CD14-positive monocyte (primary cell): ENCODE data around the gene TMEM63C. TPM values are rescaled to one million over a fixed set of nuclear protein-coding genes. Genes with fewer than 3 reads are reported as not detected.

Source experiments
- DNase-seq, 3 donors: peaks; one replicate each; pipeline ENCODE4 v3.0.0-alpha.2; 2011 to 2022
- H2AFZ ChIP-seq: 2 replicates; pipeline ENCODE4 v1.6.0; 2012; ENCODE audit warnings: mild to moderate bottlenecking, low read depth, low read length, inconsistent platforms; ENCODE audit not compliant: insufficient read depth, poor library complexity, severe bottlenecking
- H3K27ac ChIP-seq, 2 donors: 1 replicate in 1 of 2; 2 replicates in 1 of 2; pipeline ENCODE4 v1.5.1; 2012 to 2013; ENCODE audit warnings: low read length in 2 of 2, control low read depth in 1 of 2, inconsistent platforms in 1 of 2, low read depth in 1 of 2, mild to moderate bottlenecking in 1 of 2
- H3K27me3 ChIP-seq, 2 donors: one replicate each; pipeline versions ENCODE4 v1.6.0 to v1.6.1; 2011 to 2013; ENCODE audit warnings: low read length in 2 of 2; ENCODE audit not compliant: control insufficient read depth in 2 of 2, insufficient read depth in 2 of 2
- H3K36me3 ChIP-seq, 2 donors: replicated peaks in 1 of 2; 1 replicate in 1 of 2; 2 replicates in 1 of 2; pipeline versions ENCODE4 v1.5.1 to v1.6.1; 2012 to 2013; ENCODE audit warnings: low read length in 2 of 2, control low read depth in 1 of 2, inconsistent platforms in 1 of 2, mild to moderate bottlenecking in 1 of 2; ENCODE audit not compliant: insufficient read depth in 2 of 2, control insufficient read depth in 1 of 2
- H3K4me1 ChIP-seq, 2 donors: 1 replicate in 1 of 2; 2 replicates in 1 of 2; pipeline versions ENCODE4 v1.5.1 to v1.6.1; 2012 to 2013; ENCODE audit warnings: low read length in 2 of 2, control low read depth in 1 of 2, inconsistent platforms in 1 of 2, mild to moderate bottlenecking in 1 of 2, moderate library complexity in 1 of 2; ENCODE audit not compliant: insufficient read depth in 2 of 2, control insufficient read depth in 1 of 2
- H3K4me2 ChIP-seq: replicated peaks from 2 replicates; pipeline ENCODE3; 2012; ENCODE audit warnings: low read length, moderate library complexity, mild to moderate bottlenecking; ENCODE audit not compliant: poor library complexity, severe bottlenecking; ENCODE audit errors: extremely low read depth
- H3K4me3 ChIP-seq, 3 experiments: fragments of 200-600 bp in 1 of 3; sonication (generic) in 1 of 3; replicated peaks in 1 of 3; 1 replicate in 2 of 3; 2 replicates in 1 of 3; pipeline ENCODE4 v1.5.1; 2011 to 2013; ENCODE audit warnings: low read length in 3 of 3, mild to moderate bottlenecking in 3 of 3, control low read depth in 2 of 3, low read depth in 2 of 3, inconsistent platforms in 1 of 3, moderate library complexity in 1 of 3
- H3K79me2 ChIP-seq: 2 replicates; pipeline ENCODE4 v1.6.0; 2012; ENCODE audit warnings: mild to moderate bottlenecking, control low read depth, inconsistent platforms, low read length, moderate library complexity; ENCODE audit not compliant: insufficient read depth
- H3K9ac ChIP-seq: 2 replicates; pipeline ENCODE4 v1.6.0; 2017; ENCODE audit warnings: low read length, mild to moderate bottlenecking; ENCODE audit not compliant: insufficient read depth, poor library complexity, severe bottlenecking
- H3K9me3 ChIP-seq, 2 donors: replicated peaks in 1 of 2; 1 replicate in 1 of 2; 2 replicates in 1 of 2; pipeline versions ENCODE4 v1.5.1 to v1.6.1; 2012 to 2013; ENCODE audit warnings: low read length in 2 of 2, control low read depth in 1 of 2; ENCODE audit not compliant: control insufficient read depth in 1 of 2, insufficient read depth in 1 of 2
- H4K20me1 ChIP-seq: 2 replicates; pipeline ENCODE4 v1.6.0; 2012; ENCODE audit warnings: mild to moderate bottlenecking, low read length, control low read depth, moderate library complexity; ENCODE audit not compliant: insufficient read depth
- H3K27ac Mint-ChIP-seq, 7 donors: one replicate each; pipeline ENCODE4 v1.8.0; 2020; ENCODE audit warnings: mild to moderate bottlenecking in 7 of 7, mixed read lengths in 7 of 7, moderate library complexity in 6 of 7, inconsistent platforms in 2 of 7
- H3K27me3 Mint-ChIP-seq, 3 donors: one replicate each; pipeline ENCODE4 v1.8.0; 2021 to 2022; ENCODE audit warnings: low read depth in 3 of 3, mild to moderate bottlenecking in 3 of 3, mixed read lengths in 3 of 3, moderate library complexity in 3 of 3, inconsistent platforms in 1 of 3
- H3K36me3 Mint-ChIP-seq, 2 donors: one replicate each; pipeline ENCODE4 v1.8.0; 2020; ENCODE audit warnings: mixed read lengths in 2 of 2, inconsistent platforms in 1 of 2, mild to moderate bottlenecking in 1 of 2
- H3K4me1 Mint-ChIP-seq: one replicate; pipeline ENCODE4 v1.8.0; 2020; ENCODE audit warnings: mild to moderate bottlenecking, mixed read lengths
- H3K4me3 Mint-ChIP-seq, 2 donors: one replicate each; pipeline ENCODE4 v1.8.0; 2020; ENCODE audit warnings: mild to moderate bottlenecking in 2 of 2, mixed read lengths in 2 of 2, moderate library complexity in 1 of 2
- H3K9me3 Mint-ChIP-seq, 7 donors: one replicate each; pipeline ENCODE4 v1.8.0; 2020 to 2022; ENCODE audit warnings: mixed read lengths in 7 of 7, mild to moderate bottlenecking in 6 of 7, moderate library complexity in 6 of 7, inconsistent platforms in 2 of 7
- WGBS: methylation state at CpG from one replicate; pipeline ENCODE4 v1.1.5; 2013; ENCODE audit warnings: missing lambda C conversion rate; ENCODE audit not compliant: insufficient coverage; 5-methylcytosine and 5-hydroxymethylcytosine counted together
- intact Hi-C, 2 donors: fragments of 100-400 bp; cut with micrococcal nuclease; formaldehyde crosslinking; loops; one replicate each; pipeline versions ENCODE4 v1.15.0 to v1.15.1; 2023
- polyA plus RNA-seq, 3 donors: library from polyadenylated mRNA; depleted of rRNA in 1 of 3; unstranded in 2 of 3; stranded (reverse) in 1 of 3; fragments of 300-500 nt in 2 of 3; fragments of >200 nt in 1 of 3; fragmentation: Illumina TruSeq in 2 of 3; gene quantifications; 1 replicate in 2 of 3; 2 replicates in 1 of 3; pipeline ENCODE4 v1.2.3, GENCODE V29; 2012 to 2021
- TF ChIP-seq, protein P1 (sequence below): fragments of 200-600 bp; IDR thresholded peaks from one replicate; pipeline ENCODE4 v1.8.0; 2022; ENCODE audit warnings: antibody characterized with exemption, mild to moderate bottlenecking

The TMEM63C gene
- polyA plus RNA-seq, 3 donors = 0.78 to 4.4 TPM; not detected in 1

DNA sequence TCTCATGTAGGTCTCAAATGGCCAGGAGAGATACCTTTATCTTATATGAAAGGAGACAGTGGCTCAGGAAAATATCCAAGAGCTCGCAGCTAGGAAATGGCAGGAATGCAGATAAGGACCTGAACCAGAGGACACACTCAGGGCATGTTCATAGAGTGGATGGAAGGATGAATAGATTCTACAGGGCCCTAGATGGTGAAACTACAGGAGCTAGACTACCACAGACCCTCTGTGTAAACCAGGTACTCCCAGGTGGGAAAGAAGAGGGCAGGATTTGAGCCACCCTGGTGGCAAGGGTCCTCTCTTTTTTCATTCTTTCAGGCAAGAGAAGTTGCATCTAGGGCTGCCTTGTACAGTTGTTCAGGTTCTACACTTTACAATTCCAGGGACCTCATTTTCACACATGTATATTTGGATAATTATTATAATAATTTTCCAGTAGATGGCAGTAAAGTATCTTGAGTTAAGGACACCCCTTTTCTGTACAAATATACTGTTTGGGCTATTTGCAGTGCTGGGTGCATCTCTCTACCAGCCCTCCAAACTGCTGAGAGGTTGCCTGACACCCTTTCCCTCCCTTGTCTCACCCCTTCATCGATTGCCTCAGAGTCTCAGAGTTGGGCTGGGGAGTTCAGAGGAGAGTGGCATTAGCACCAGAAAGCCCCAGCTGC is 29.5 kb upstream of the TMEM63C start:
- TF ChIP-seq, protein P1, sequence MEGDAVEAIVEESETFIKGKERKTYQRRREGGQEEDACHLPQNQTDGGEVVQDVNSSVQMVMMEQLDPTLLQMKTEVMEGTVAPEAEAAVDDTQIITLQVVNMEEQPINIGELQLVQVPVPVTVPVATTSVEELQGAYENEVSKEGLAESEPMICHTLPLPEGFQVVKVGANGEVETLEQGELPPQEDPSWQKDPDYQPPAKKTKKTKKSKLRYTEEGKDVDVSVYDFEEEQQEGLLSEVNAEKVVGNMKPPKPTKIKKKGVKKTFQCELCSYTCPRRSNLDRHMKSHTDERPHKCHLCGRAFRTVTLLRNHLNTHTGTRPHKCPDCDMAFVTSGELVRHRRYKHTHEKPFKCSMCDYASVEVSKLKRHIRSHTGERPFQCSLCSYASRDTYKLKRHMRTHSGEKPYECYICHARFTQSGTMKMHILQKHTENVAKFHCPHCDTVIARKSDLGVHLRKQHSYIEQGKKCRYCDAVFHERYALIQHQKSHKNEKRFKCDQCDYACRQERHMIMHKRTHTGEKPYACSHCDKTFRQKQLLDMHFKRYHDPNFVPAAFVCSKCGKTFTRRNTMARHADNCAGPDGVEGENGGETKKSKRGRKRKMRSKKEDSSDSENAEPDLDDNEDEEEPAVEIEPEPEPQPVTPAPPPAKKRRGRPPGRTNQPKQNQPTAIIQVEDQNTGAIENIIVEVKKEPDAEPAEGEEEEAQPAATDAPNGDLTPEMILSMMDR = peak; percentile 25
- intact Hi-C loops = loop anchor here in 1 of 2 donors (5.0 to 10.0 kb wide), 2 partner anchors 165 to 403 kb away; no protein-coding TSS in a partner anchor
- Mint-ChIP-seq H3K4me3 (no peak overlapping the region), H3K4me1 (peaks cover 2% of the 10 kb centered on the region), H3K27ac (no peak overlapping the region), H3K27me3 (peaks cover 9 to 21% (median 18%) of the 10 kb centered on the region in 3 donors), H3K36me3 (no peaks in the 10 kb centered on the region), H3K9me3 (peaks cover 0 to 5% (median 0%) of the 10 kb centered on the region in 7 donors)
- Histone ChIP-seq H3K79me2 (no peaks in the 10 kb centered on the region), H4K20me1 (no peaks in the 10 kb centered on the region), H3K4me3 (no peak overlapping the region), H3K4me2 (no peak overlapping the region), H3K27me3 (peaks cover under 1 to 5% of the 10 kb centered on the region in 2 donors), H3K9ac (no peak overlapping the region), H3K4me1 (no peaks in the 10 kb centered on the region), H3K36me3 (no peaks in the 10 kb centered on the region), H3K9me3 (no peaks in the 10 kb centered on the region), H3K27ac (no peak overlapping the region), H2AFZ (no peak overlapping the region)
- DNase-seq = peak in 1 of 3 donors; percentile 10
- no CpG with 5 or more reads among the region's 2 CpGs for WGBS

DNA sequence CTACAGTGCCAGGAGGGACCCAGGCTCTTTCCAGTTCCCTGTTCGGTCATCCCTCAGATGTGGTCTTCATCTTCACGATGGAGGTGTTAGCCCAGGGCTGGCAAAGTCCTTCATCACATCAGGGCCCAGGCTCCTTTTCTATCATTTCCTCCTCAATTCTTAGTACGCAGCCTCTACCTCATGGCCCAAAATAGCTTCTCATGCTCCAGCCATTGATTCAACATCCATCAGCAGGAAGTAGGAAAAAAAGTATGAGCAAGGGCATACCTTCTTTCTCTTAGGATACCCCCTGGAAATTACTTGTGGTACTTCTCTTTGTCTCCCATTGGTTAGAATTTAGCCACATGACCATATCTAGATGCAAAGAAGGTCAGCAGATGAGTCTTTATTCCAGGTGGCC is 27.8 kb upstream of the TMEM63C start:
- Mint-ChIP-seq H3K36me3 (no peaks in the 10 kb centered on the region), H3K4me1 (peaks cover 2% of the 10 kb centered on the region), H3K9me3 (peaks cover 0 to 3% (median 0%) of the 10 kb centered on the region in 7 donors), H3K27ac (no peak overlapping the region), H3K27me3 (peaks cover 17 to 30% (median 23%) of the 10 kb centered on the region in 3 donors), H3K4me3 (no peak overlapping the region)
- Histone ChIP-seq H3K4me1 (no peaks in the 10 kb centered on the region), H3K4me3 (no peak overlapping the region), H2AFZ (no peak overlapping the region), H3K36me3 (no peaks in the 10 kb centered on the region), H3K4me2 (no peak overlapping the region), H3K79me2 (no peaks in the 10 kb centered on the region), H3K27me3 (peaks cover 0 to 12% of the 10 kb centered on the region in 2 donors), H3K27ac (no peak overlapping the region), H3K9me3 (no peaks in the 10 kb centered on the region), H4K20me1 (no peaks in the 10 kb centered on the region), H3K9ac (no peak overlapping the region)
- no peak for DNase-seq
- TF ChIP-seq, protein P1 = no peak
- WGBS = 94% methylated on average over 2 of the region's 3 CpGs
- intact Hi-C loops = loop anchor here (2.0 to 10.0 kb wide), 3 partner anchors 157 to 401 kb away; no protein-coding TSS in a partner anchor
